CD1c-positive myeloid dendritic cell (primary cell): ENCODE data around the gene BLOC1S1.
"Not testable (repeated sequence)": the region's sequence is repeated elsewhere in the genome, so short reads cannot be mapped to it uniquely, and the experiment has no call there.

Source experiments
- DNase-seq: peaks from one replicate; pipeline ENCODE4 v3.0.0-alpha.2; 2016; ENCODE audit errors: extremely low spot score

Gene BLOC1S1

DNA sequence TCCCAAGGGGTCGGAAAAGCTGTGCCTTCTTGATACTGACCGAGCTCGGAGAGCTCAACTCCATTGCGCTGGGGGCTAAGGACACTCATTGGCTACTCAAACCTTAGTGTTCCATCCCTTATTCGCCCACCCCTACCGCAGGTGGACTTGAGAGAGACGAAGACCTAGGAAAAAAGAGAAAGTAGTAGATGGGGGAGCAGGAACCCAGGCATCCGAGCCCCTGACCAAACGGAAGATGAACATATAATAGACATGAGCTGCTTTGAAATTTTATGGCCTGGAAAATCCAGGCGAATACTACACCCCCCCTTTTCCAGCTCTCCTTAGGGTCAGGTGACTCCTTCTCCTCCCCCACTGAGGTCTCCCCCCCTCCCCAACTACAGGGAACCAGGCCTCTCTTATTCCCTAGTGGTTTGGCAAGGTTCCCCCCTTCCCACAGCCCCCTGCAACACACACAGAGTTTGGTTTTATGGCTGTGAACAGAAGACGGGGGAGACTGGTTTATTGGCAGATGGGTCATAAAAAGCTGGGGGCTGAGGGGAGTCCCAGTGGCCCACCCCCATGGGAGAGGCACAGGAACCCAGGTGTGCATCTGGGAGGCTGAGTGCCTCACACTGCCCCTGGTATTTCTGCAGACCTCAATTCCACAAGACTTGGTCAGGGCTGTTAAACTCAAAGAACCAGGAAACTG, 28.6 kb downstream of the BLOC1S1 start:
- no peak for DNase-seq

GRCh38 chr12:55745361-55746173, 29.7 kb downstream of the BLOC1S1 start:
- no peak for DNase-seq

- no peak for DNase-seq
Measured at GRCh38 chr12:55746174-55746912, 30.5 kb downstream of the BLOC1S1 start.

GRCh38 chr12:55746913-55747231, 31.0 kb downstream of the BLOC1S1 start:
- DNase-seq = no peak

GRCh38 chr12:55748230-55748993, 32.6 kb downstream of the BLOC1S1 start:
- DNase-seq = no peak

DNA sequence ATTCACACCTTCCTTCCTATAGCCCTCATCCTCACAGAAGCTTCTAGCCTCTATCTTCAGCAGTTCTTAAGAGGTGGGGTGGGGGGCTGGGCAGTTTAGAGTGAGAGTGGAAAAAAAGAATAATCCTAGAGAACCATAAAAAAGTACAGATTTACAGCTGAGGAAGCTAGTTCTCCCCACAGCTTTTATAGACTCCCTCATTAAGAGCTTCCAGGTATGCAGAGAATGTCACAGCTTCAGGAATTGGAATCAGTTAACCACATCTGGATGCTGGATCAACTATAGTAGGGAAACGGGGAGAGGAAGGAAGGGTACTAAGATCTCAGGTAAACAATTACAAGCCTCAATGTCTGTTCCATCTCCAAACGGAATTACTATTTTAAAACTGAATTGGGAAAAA, 39.4 kb downstream of the BLOC1S1 start:
- DNase-seq = no peak

- DNase-seq = no peak
Measured at GRCh38 chr12:55757701-55758100, 41.9 kb downstream of the BLOC1S1 start.

- not testable (repeated sequence) for DNase-seq
Measured at GRCh38 chr12:55758575-55758974, 42.7 kb downstream of the BLOC1S1 start.

DNA sequence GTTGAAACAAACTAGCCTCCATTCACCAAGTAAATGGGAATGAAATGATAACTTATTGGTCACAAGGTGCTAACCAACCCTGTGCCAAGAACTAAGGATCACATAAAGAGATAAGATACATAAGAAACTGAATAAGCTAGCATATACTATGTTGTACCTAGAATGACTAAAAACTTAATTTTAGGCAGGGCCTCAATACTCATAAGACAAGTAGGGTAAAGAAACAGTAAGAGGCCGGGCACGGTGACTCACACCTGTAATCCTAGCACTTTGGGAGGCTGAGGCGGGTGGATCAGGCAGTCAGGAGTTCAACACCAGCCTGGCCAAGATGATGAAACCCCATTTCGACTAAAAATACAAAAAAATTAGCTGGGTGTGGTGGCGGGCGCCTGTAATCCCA, 44.8 kb downstream of the BLOC1S1 start:
- no peak for DNase-seq

GRCh38 chr12:55762646-55763045, 46.8 kb downstream of the BLOC1S1 start:
- DNase-seq = no peak

- DNase-seq = no peak
Measured at GRCh38 chr12:55765736-55766290, 50.0 kb downstream of the BLOC1S1 start.

- DNase-seq = no peak
Measured at GRCh38 chr12:55767156-55767555, 51.3 kb downstream of the BLOC1S1 start.
